ENCODE data around the gene YEATS2. TPM values are rescaled to one million over a fixed set of nuclear protein-coding genes. Genes with fewer than 3 reads are reported as not detected.

Gene YEATS2
- total and polyA plus RNA-seq, 2 experiments from 2014 or later, result 15.2 to 72.8 TPM

DNA sequence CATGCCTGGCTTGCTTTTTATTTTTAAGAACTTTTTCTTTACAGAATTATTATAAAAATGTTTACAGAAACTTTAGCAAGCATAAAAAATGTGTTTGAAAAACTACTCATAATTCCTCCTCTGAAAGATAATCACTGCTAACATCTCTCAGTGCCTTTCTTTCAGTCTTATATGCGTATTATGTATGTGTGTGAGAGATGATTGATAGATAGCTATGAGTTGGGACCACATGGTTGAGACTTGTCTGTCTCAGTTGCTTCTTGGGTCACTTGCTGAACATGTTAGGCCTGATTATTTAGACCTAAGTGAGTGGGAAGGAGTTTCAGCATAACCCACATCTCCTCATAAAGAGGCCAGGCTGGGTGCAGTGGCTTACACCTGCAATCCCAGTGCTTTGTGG lies 116.6 kb downstream of the YEATS2 start:
- H3K4me1 ChIP-seq (ENCODE audit: insufficient read depth), result no peaks in the 10 kb centered on the region
- H3K27me3 ChIP-seq (ENCODE audit: insufficient read depth), result no peaks in the 10 kb centered on the region
- H3K27ac ChIP-seq (ENCODE audit: low read depth), result no peak overlapping the region
- H4K20me1 ChIP-seq (replicated peaks; ENCODE audit: insufficient read depth), result no peaks in the 10 kb centered on the region; the same call in none of the 2 replicates
- H3K4me1 Mint-ChIP-seq, result no peaks in the 10 kb centered on the region
- TF ChIP-seq, protein P1, sequence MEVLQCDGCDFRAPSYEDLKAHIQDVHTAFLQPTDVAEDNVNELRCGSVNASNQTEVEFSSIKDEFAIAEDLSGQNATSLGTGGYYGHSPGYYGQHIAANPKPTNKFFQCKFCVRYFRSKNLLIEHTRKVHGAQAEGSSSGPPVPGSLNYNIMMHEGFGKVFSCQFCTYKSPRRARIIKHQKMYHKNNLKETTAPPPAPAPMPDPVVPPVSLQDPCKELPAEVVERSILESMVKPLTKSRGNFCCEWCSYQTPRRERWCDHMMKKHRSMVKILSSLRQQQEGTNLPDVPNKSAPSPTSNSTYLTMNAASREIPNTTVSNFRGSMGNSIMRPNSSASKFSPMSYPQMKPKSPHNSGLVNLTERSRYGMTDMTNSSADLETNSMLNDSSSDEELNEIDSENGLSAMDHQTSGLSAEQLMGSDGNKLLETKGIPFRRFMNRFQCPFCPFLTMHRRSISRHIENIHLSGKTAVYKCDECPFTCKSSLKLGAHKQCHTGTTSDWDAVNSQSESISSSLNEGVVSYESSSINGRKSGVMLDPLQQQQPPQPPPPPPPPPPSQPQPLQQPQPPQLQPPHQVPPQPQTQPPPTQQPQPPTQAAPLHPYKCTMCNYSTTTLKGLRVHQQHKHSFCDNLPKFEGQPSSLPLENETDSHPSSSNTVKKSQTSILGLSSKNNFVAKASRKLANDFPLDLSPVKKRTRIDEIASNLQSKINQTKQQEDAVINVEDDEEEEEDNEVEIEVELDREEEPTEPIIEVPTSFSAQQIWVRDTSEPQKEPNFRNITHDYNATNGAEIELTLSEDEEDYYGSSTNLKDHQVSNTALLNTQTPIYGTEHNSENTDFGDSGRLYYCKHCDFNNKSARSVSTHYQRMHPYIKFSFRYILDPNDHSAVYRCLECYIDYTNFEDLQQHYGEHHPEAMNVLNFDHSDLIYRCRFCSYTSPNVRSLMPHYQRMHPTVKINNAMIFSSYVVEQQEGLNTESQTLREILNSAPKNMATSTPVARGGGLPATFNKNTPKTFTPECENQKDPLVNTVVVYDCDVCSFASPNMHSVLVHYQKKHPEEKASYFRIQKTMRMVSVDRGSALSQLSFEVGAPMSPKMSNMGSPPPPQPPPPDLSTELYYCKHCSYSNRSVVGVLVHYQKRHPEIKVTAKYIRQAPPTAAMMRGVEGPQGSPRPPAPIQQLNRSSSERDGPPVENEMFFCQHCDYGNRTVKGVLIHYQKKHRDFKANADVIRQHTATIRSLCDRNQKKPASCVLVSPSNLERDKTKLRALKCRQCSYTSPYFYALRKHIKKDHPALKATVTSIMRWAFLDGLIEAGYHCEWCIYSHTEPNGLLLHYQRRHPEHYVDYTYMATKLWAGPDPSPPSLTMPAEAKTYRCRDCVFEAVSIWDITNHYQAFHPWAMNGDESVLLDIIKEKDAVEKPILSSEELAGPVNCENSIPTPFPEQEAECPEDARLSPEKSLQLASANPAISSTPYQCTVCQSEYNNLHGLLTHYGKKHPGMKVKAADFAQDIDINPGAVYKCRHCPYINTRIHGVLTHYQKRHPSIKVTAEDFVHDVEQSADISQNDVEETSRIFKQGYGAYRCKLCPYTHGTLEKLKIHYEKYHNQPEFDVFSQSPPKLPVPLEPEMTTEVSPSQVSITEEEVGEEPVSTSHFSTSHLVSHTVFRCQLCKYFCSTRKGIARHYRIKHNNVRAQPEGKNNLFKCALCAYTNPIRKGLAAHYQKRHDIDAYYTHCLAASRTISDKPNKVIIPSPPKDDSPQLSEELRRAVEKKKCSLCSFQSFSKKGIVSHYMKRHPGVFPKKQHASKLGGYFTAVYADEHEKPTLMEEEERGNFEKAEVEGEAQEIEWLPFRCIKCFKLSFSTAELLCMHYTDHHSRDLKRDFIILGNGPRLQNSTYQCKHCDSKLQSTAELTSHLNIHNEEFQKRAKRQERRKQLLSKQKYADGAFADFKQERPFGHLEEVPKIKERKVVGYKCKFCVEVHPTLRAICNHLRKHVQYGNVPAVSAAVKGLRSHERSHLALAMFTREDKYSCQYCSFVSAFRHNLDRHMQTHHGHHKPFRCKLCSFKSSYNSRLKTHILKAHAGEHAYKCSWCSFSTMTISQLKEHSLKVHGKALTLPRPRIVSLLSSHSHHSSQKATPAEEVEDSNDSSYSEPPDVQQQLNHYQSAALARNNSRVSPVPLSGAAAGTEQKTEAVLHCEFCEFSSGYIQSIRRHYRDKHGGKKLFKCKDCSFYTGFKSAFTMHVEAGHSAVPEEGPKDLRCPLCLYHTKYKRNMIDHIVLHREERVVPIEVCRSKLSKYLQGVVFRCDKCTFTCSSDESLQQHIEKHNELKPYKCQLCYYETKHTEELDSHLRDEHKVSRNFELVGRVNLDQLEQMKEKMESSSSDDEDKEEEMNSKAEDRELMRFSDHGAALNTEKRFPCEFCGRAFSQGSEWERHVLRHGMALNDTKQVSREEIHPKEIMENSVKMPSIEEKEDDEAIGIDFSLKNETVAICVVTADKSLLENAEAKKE (CRISPR knock-in tag; IDR thresholded peaks at IDR 0.05), result no peak
- TF ChIP-seq CREB1 (CRISPR knock-in tag; IDR thresholded peaks at IDR 0.05; ENCODE audit: low read depth) (no peak), CTCF (conservative IDR thresholded peaks at IDR 0.05; ENCODE audit: low read depth in 2 of 2) (no peak)
- H3K27me3 Mint-ChIP-seq (ENCODE audit: insufficient read depth, low read depth, poor library complexity), result peaks cover 11% of the 10 kb centered on the region
- peaks cover 14% of the 10 kb centered on the region for H3K36me3 ChIP-seq (ENCODE audit: insufficient read depth)
- ATAC-seq, result no peak
- H2AFZ ChIP-seq, result no peak overlapping the region
- H3F3A ChIP-seq (replicated peaks; ENCODE audit: low read depth), result no peaks in the 10 kb centered on the region; the same call in 1 of the 2 replicates
- no peaks in the 10 kb centered on the region for H3K9me3 Mint-ChIP-seq
- no peaks in the 10 kb centered on the region for H3K9me2 ChIP-seq (ENCODE audit: insufficient read depth)
- H3K79me2 ChIP-seq (replicated peaks; ENCODE audit: insufficient read depth), result no peaks in the 10 kb centered on the region
- no peak overlapping the region for H3K4me3 ChIP-seq
- H3K27ac Mint-ChIP-seq, result no peak overlapping the region
- no peak for DNase-seq (ENCODE audit: low spot score)
- peaks cover 51% of the 10 kb centered on the region for H3K36me3 Mint-ChIP-seq (ENCODE audit: low read depth)
- no peak overlapping the region for H3K4me3 Mint-ChIP-seq
- H3K4me2 ChIP-seq, result no peak overlapping the region

GRCh38 chr3:183815563-183815940 lies 118.0 kb downstream of the YEATS2 start:
- Histone ChIP-seq H3K4me3 (no peak overlapping the region), H4K20me1 (replicated peaks; ENCODE audit: insufficient read depth) (no peaks in the 10 kb centered on the region; the same call in none of the 2 replicates), H3K27me3 (ENCODE audit: insufficient read depth) (no peaks in the 10 kb centered on the region), H3K4me2 (no peak overlapping the region), H3K36me3 (ENCODE audit: insufficient read depth) (peaks cover 10% of the 10 kb centered on the region), H3K27ac (ENCODE audit: low read depth) (no peak overlapping the region), H3F3A (replicated peaks; ENCODE audit: low read depth) (no peaks in the 10 kb centered on the region; the same call in 1 of the 2 replicates), H3K79me2 (replicated peaks; ENCODE audit: insufficient read depth) (no peaks in the 10 kb centered on the region), H3K4me1 (ENCODE audit: insufficient read depth) (no peaks in the 10 kb centered on the region), H3K9me2 (ENCODE audit: insufficient read depth) (no peaks in the 10 kb centered on the region), H2AFZ (no peak overlapping the region)
- Mint-ChIP-seq H3K4me1 (peaks cover 5% of the 10 kb centered on the region; the same call in 2 of the 3 replicates), H3K9me3 (no peaks in the 10 kb centered on the region), H3K27me3 (ENCODE audit: insufficient read depth, low read depth, poor library complexity) (peaks cover 11% of the 10 kb centered on the region), H3K36me3 (ENCODE audit: low read depth) (peaks cover 38% of the 10 kb centered on the region), H3K27ac (no peak overlapping the region), H3K4me3 (no peak overlapping the region)
- TF ChIP-seq NANOG (IDR thresholded peaks at IDR 0.05; ENCODE audit: borderline replicate concordance) (no peak), EZH2phosphoT487 (IDR thresholded peaks at IDR 0.05; ENCODE audit: unreplicated experiment) (no peak)
- ATAC-seq (peak; percentile 9; the same call in 2 of the 3 replicates), DNase-seq (ENCODE audit: low spot score) (no peak)

Measured in GM23338 (cell line).